ENCODE measurements around the gene LONRF2.
"Not testable (repeated sequence)": the region's sequence is repeated elsewhere in the genome, so short reads cannot be mapped to it uniquely, and the experiment has no call there.

GRCh38 chr2:100248556-100248955, 73.7 kb downstream of the LONRF2 start:
- TF ChIP-seq, protein P1, sequence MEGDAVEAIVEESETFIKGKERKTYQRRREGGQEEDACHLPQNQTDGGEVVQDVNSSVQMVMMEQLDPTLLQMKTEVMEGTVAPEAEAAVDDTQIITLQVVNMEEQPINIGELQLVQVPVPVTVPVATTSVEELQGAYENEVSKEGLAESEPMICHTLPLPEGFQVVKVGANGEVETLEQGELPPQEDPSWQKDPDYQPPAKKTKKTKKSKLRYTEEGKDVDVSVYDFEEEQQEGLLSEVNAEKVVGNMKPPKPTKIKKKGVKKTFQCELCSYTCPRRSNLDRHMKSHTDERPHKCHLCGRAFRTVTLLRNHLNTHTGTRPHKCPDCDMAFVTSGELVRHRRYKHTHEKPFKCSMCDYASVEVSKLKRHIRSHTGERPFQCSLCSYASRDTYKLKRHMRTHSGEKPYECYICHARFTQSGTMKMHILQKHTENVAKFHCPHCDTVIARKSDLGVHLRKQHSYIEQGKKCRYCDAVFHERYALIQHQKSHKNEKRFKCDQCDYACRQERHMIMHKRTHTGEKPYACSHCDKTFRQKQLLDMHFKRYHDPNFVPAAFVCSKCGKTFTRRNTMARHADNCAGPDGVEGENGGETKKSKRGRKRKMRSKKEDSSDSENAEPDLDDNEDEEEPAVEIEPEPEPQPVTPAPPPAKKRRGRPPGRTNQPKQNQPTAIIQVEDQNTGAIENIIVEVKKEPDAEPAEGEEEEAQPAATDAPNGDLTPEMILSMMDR (IDR thresholded peaks at IDR 0.05): not testable (repeated sequence)
- not testable (repeated sequence) for TF ChIP-seq POLR2A (IDR thresholded peaks at IDR 0.05)

All from breast epithelium (tissue), 3 donors.